Activated T-helper 1 cell treated with anti-CD3 and anti-CD28 coated beads, Interleukin-12 subunit alpha, Interleukin-12 subunit beta, Interleukin-2, Interleukin-4 antibody, amounts not matched to agents 30 ng/mL and 10 ng/mL and 1 ng/mL, durations not matched to agents 14 hours and 24 hours and 36 hours (primary cell): ENCODE measurements around the gene NEK9. TPM values are rescaled to one million over a fixed set of nuclear protein-coding genes. Genes with fewer than 3 reads are reported as not detected.
A peak's percentile ranks its signal among the peaks of the same experiment; 100 is the strongest.

Source experiments
- DNase-seq: peaks from one replicate; pipeline ENCODE4 v3.0.0; 2021; ENCODE audit warnings: low spot score
- H3K27ac Mint-ChIP-seq: one replicate; pipeline ENCODE4 v1.8.0; 2021; ENCODE audit warnings: mild to moderate bottlenecking, mixed read lengths
- H3K27me3 Mint-ChIP-seq: one replicate; pipeline ENCODE4 v1.8.0; 2022; ENCODE audit warnings: mild to moderate bottlenecking, moderate library complexity, mixed read lengths; ENCODE audit not compliant: insufficient read depth
- H3K36me3 Mint-ChIP-seq: one replicate; pipeline ENCODE4 v1.8.0; 2021; ENCODE audit warnings: low read depth, mixed read lengths
- H3K4me1 Mint-ChIP-seq: one replicate; pipeline ENCODE4 v1.8.0; 2021; ENCODE audit warnings: low read depth, mixed read lengths
- H3K4me3 Mint-ChIP-seq: one replicate; pipeline ENCODE4 v1.8.0; 2021; ENCODE audit warnings: mild to moderate bottlenecking, moderate library complexity, mixed read lengths
- H3K9me3 Mint-ChIP-seq: one replicate; pipeline ENCODE4 v1.8.0; 2021; ENCODE audit warnings: mixed read lengths
- intact Hi-C: fragments of 100-400 bp; cut with micrococcal nuclease; formaldehyde crosslinking; loops from one replicate; pipeline ENCODE4 v1.15.1; 2024
- total RNA-seq: library from RNA; stranded (reverse); gene quantifications from 2 replicates; pipeline ENCODE4 v1.2.3, GENCODE V29; 2022

Gene NEK9
- total RNA-seq, 1 donor from 2014 or later, result 76.8 TPM

GRCh38 chr14:75123991-75124390 is 2.9 kb downstream of the NEK9 start:
- intact Hi-C loops, result no loop called here
- peak overlapping the region; percentile 57 for H3K27ac Mint-ChIP-seq
- peaks cover 35% of the 10 kb centered on the region for H3K36me3 Mint-ChIP-seq
- DNase-seq, result peak; percentile 12
- H3K9me3 Mint-ChIP-seq, result no peaks in the 10 kb centered on the region
- peaks cover 52% of the 10 kb centered on the region for H3K4me1 Mint-ChIP-seq
- no peaks in the 10 kb centered on the region for H3K27me3 Mint-ChIP-seq
- peak overlapping the region; percentile 60 for H3K4me3 Mint-ChIP-seq

DNA sequence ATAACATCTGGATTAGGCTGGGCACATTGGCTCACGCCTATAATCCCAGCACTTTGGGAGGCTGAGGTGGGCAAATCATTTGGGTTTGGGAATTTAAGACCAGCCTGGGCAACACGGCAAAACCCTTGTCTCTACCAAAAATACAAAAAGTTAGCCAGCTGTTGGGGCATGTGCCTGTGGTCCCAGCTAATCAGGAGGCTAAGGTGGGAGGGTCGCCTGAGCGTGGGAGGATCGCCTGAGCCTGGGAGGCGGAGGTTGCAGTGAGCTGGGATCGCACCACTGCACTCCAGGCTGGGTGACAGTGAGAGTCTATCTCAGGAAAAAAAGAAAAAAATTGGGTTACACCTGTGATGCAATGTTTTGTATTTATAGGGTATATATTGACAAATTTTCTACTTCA is 5.3 kb downstream of the NEK9 start:
- intact Hi-C loops, result no loop called here
- Mint-ChIP-seq H3K4me1 (peaks cover 41% of the 10 kb centered on the region), H3K36me3 (peaks cover 44% of the 10 kb centered on the region), H3K4me3 (no peak overlapping the region), H3K9me3 (no peaks in the 10 kb centered on the region), H3K27me3 (no peaks in the 10 kb centered on the region), H3K27ac (no peak overlapping the region)
- DNase-seq, result no peak

- intact Hi-C loops, result no loop called here
- H3K4me1 Mint-ChIP-seq, result peaks cover 34% of the 10 kb centered on the region
- no peaks in the 10 kb centered on the region for H3K27me3 Mint-ChIP-seq
- H3K27ac Mint-ChIP-seq, result no peak overlapping the region
- no peak for DNase-seq
- peaks cover 41% of the 10 kb centered on the region for H3K36me3 Mint-ChIP-seq
- H3K4me3 Mint-ChIP-seq, result no peak overlapping the region
- H3K9me3 Mint-ChIP-seq, result no peaks in the 10 kb centered on the region
These were observed 6.1 kb downstream of the NEK9 start for GRCh38 chr14:75120541-75121291.

DNA sequence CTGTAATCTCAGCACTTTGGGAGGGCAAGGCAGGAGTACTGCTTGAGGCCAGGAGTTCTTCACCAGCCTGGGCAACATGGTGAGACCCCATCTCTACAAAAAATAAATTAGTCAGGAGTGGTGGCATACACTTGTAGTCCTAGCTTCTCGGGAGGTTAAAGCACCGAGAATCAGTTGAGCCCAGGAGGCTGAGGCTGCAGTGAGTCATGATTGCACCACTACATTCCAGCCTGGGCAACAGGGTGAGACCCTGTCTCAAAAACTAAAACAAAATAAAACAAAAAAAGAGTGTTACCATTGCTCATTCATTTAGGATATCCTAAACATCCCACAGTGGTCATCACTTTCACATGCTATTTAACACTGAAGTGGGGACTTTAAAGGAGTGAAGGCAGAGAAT is 7.8 kb downstream of the NEK9 start:
- intact Hi-C loops, result no loop called here
- no peak overlapping the region for H3K4me3 Mint-ChIP-seq
- H3K27ac Mint-ChIP-seq, result no peak overlapping the region
- no peak for DNase-seq
- no peaks in the 10 kb centered on the region for H3K27me3 Mint-ChIP-seq
- H3K4me1 Mint-ChIP-seq, result peaks cover 26% of the 10 kb centered on the region
- H3K9me3 Mint-ChIP-seq, result no peaks in the 10 kb centered on the region
- peaks cover 36% of the 10 kb centered on the region for H3K36me3 Mint-ChIP-seq

GRCh38 chr14:75113932-75114539 is 12.8 kb downstream of the NEK9 start:
- Mint-ChIP-seq H3K4me3 (no peak overlapping the region), H3K27me3 (no peaks in the 10 kb centered on the region), H3K36me3 (peaks cover 55% of the 10 kb centered on the region), H3K27ac (no peak overlapping the region), H3K4me1 (peaks cover 13% of the 10 kb centered on the region), H3K9me3 (no peaks in the 10 kb centered on the region)
- intact Hi-C loops, result no loop called here
- no peak for DNase-seq

- peaks cover 13% of the 10 kb centered on the region for H3K4me1 Mint-ChIP-seq
- H3K27me3 Mint-ChIP-seq, result no peaks in the 10 kb centered on the region
- no peaks in the 10 kb centered on the region for H3K9me3 Mint-ChIP-seq
- DNase-seq, result no peak
- H3K27ac Mint-ChIP-seq, result no peak overlapping the region
- H3K4me3 Mint-ChIP-seq, result no peak overlapping the region
- intact Hi-C loops, result no loop called here
- H3K36me3 Mint-ChIP-seq, result peaks cover 54% of the 10 kb centered on the region
These were observed 17.0 kb downstream of the NEK9 start for GRCh38 chr14:75109877-75110276.

DNA sequence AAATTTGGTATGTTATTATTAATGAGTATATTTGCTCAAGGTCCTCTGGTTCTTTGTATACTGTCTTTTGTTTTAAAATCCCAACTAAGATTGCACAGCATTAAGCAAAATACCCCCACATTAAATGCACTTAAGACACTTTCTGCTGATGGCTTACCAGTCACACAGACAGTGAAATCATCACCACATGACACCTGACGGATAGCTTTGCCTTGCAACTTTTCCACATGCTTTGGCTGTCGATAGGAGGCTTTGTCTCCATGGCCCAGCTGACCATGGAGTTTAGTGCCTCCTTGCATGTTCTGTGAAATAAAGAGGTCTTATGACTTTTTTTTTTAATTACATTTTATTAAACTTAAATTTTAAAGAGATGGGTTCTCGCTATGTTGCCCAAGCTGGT is 19.7 kb downstream of the NEK9 start:
- Mint-ChIP-seq H3K36me3 (peaks cover 51% of the 10 kb centered on the region), H3K9me3 (no peaks in the 10 kb centered on the region), H3K27ac (no peak overlapping the region), H3K4me1 (no peaks in the 10 kb centered on the region), H3K4me3 (no peak overlapping the region), H3K27me3 (no peaks in the 10 kb centered on the region)
- DNase-seq, result no peak
- intact Hi-C loops, result no loop called here

GRCh38 chr14:75101491-75101890 is 25.4 kb downstream of the NEK9 start:
- Mint-ChIP-seq H3K4me1 (no peaks in the 10 kb centered on the region), H3K9me3 (no peaks in the 10 kb centered on the region), H3K36me3 (peaks cover 48% of the 10 kb centered on the region), H3K4me3 (no peak overlapping the region), H3K27ac (no peak overlapping the region), H3K27me3 (no peaks in the 10 kb centered on the region)
- DNase-seq, result no peak
- intact Hi-C loops, result no loop called here

GRCh38 chr14:75098682-75099081 is 28.2 kb downstream of the NEK9 start:
- no peaks in the 10 kb centered on the region for H3K27me3 Mint-ChIP-seq
- H3K4me3 Mint-ChIP-seq, result no peak overlapping the region
- H3K36me3 Mint-ChIP-seq, result peaks cover 48% of the 10 kb centered on the region
- intact Hi-C loops, result no loop called here
- no peak for DNase-seq
- H3K4me1 Mint-ChIP-seq, result no peaks in the 10 kb centered on the region
- H3K9me3 Mint-ChIP-seq, result no peaks in the 10 kb centered on the region
- H3K27ac Mint-ChIP-seq, result no peak overlapping the region

DNA sequence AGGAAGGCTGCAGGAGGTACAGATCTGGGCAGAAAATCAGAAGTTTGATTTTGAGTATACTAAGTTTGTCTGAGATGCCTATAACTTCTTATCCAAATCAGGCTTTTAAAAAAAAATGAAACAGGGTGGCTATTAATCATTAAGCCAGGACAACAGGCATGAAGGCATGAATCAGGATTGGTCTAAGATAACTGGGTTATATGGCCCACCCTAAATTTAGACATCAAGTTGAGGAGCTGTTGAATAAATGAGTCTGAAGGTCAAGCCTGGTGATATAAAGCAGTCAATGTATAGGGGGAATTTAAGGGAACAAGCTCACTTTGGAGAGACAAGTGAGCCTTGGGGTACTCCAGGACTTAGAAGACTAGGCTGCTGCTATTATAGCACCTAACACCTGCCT is 28.6 kb downstream of the NEK9 start:
- Mint-ChIP-seq H3K4me1 (no peaks in the 10 kb centered on the region), H3K4me3 (no peak overlapping the region), H3K36me3 (peaks cover 45% of the 10 kb centered on the region), H3K27ac (no peak overlapping the region), H3K9me3 (no peaks in the 10 kb centered on the region), H3K27me3 (no peaks in the 10 kb centered on the region)
- DNase-seq, result no peak
- intact Hi-C loops, result no loop called here

DNA sequence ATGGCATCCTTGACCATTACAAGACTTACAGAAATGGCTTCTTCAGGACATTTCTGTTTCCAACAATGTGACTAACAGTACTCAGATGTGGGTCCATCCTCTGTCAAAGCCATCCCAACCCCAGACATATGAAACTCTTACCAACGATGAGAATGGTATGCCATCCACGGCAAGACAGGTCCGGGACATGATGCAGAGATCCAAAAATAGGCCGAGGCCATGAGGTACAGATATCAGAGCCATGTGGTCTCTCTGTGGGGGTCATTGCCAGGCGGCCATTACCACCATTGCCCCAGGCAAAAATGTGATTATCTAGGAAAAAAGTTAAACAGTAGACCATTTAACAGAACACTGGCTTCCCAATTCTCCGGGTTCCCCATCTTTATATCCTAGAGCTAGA is 29.9 kb downstream of the NEK9 start:
- peaks cover 43% of the 10 kb centered on the region for H3K36me3 Mint-ChIP-seq

GRCh38 chr14:75095690-75096089 is 31.2 kb downstream of the NEK9 start:
- Mint-ChIP-seq H3K27me3 (no peaks in the 10 kb centered on the region), H3K36me3 (peaks cover 45% of the 10 kb centered on the region), H3K9me3 (no peaks in the 10 kb centered on the region)

More for the DNA sequence above, 29.9 kb downstream of the NEK9 start:
- H3K27me3 Mint-ChIP-seq, result no peaks in the 10 kb centered on the region
- no peak overlapping the region for H3K4me3 Mint-ChIP-seq
- no peaks in the 10 kb centered on the region for H3K9me3 Mint-ChIP-seq
- intact Hi-C loops, result no loop called here
- no peaks in the 10 kb centered on the region for H3K4me1 Mint-ChIP-seq
- DNase-seq, result no peak
- no peak overlapping the region for H3K27ac Mint-ChIP-seq

GRCh38 chr14:75094896-75095295 is 32.0 kb downstream of the NEK9 start:
- Mint-ChIP-seq H3K9me3 (no peaks in the 10 kb centered on the region), H3K27me3 (no peaks in the 10 kb centered on the region), H3K36me3 (peaks cover 42% of the 10 kb centered on the region), H3K4me3 (no peak overlapping the region), H3K4me1 (no peaks in the 10 kb centered on the region), H3K27ac (no peak overlapping the region)
- DNase-seq, result no peak
- intact Hi-C loops, result no loop called here

More at GRCh38 chr14:75095690-75096089, 31.2 kb downstream of the NEK9 start:
- Mint-ChIP-seq H3K27ac (no peak overlapping the region), H3K4me1 (no peaks in the 10 kb centered on the region), H3K4me3 (no peak overlapping the region)
- DNase-seq, result no peak
- intact Hi-C loops, result no loop called here
